ENCODE results near the gene AGAP1. TPM values are rescaled to one million over a fixed set of nuclear protein-coding genes. Genes with fewer than 3 reads are reported as not detected.

The AGAP1 gene
- total RNA-seq, 3 donors from 2014 or later (not counting 1 experiment from before 2014, with no cell fraction given): 42.0 to 56.4 (median 45.7) TPM

DNA sequence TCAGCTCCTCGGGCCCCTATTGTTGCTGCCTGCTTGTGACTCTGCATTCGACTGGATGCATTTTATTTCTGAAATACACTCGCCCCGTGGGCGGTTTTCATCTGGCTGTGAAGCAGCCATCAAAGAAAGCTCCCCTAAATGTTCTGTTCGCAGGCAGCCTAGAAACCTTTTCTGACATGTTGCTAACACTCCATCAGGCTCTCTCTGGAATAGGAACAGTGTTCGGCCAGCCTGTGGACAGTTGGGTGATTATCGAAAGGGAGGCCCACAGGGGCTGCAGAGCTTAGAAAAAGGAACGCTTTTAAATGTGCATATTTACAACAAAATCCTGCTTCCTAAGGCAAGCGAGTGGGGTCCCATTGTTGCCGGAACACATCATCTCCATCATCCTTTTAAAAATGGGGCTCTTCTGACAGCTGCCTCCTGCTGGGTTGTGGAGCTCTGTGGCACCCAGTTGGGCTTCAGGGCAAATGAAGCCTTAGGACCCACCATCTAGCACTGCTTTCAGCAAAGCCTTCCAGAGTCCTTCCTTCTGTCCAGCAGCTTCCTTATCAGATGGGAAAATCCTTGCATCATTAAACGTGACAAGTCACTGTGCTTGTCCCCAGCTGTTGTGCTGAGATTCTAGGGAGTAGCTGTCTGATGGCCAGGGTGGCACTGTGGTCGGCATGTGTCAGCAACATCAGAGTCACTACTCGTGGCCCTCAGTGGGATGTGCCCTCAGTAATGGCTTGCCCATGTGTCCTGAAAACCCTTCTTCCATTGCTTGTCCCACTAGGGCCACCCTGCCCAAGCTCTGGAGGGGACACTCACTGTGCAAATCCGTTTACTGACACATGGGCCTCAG lies 571.7 kb downstream of the AGAP1 start:
- Mint-ChIP-seq H3K27ac (no peak overlapping the region), H3K4me3 (no peak overlapping the region), H3K36me3 (no peaks in the 10 kb centered on the region), H3K27me3 (ENCODE audit: low read depth in 2 of 2) (no peaks in the 10 kb centered on the region), H3K9me3 (no peaks in the 10 kb centered on the region), H3K4me1 (no peaks in the 10 kb centered on the region)
- no peaks in the 10 kb centered on the region for H3K9me3 ChIP-seq (ENCODE audit: control insufficient read depth, insufficient read depth, low read length)
- H3K27ac ChIP-seq (ENCODE audit: low read length): no peak overlapping the region
- DNase-seq (no peak), ATAC-seq (no peak)
- no peaks in the 10 kb centered on the region for H3K4me1 ChIP-seq (ENCODE audit: control insufficient read depth, insufficient read depth, low read length)
- no peak overlapping the region for H3K4me3 ChIP-seq (ENCODE audit: low read length)
- intact Hi-C loops (cut with micrococcal nuclease): no loop called here
- no peaks in the 10 kb centered on the region for H3K36me3 ChIP-seq (ENCODE audit: control insufficient read depth, insufficient read depth, low read length)
- no peaks in the 10 kb centered on the region for H3K27me3 ChIP-seq (ENCODE audit: control insufficient read depth, insufficient read depth, low read length)
- WGBS (ENCODE audit: insufficient coverage): 87% methylated on average over 15 of the region's 15 CpGs
- TF ChIP-seq, protein P1, sequence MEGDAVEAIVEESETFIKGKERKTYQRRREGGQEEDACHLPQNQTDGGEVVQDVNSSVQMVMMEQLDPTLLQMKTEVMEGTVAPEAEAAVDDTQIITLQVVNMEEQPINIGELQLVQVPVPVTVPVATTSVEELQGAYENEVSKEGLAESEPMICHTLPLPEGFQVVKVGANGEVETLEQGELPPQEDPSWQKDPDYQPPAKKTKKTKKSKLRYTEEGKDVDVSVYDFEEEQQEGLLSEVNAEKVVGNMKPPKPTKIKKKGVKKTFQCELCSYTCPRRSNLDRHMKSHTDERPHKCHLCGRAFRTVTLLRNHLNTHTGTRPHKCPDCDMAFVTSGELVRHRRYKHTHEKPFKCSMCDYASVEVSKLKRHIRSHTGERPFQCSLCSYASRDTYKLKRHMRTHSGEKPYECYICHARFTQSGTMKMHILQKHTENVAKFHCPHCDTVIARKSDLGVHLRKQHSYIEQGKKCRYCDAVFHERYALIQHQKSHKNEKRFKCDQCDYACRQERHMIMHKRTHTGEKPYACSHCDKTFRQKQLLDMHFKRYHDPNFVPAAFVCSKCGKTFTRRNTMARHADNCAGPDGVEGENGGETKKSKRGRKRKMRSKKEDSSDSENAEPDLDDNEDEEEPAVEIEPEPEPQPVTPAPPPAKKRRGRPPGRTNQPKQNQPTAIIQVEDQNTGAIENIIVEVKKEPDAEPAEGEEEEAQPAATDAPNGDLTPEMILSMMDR (IDR thresholded peaks at IDR 0.05): no peak

DNA sequence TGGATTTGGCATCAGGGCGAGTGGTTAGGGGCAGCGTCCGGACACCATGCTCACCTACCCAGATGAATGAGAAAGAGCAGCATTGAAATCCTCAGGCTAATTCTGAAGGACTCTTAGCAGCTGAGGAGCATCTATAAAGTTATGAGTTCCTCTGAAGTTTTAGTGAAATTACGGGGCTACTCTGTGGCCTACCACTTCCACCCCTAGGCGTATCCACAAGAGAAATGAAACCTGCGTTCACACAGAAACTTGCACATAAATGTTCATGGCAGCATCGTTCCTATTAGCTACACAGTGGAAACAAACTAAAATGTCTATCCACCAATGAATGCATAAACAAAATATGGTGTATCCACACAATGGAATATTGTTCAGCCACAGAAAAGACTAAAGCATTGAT lies 576.4 kb downstream of the AGAP1 start:
- Histone ChIP-seq H3K27me3 (ENCODE audit: control insufficient read depth, insufficient read depth, low read length) (no peaks in the 10 kb centered on the region), H3K27ac (ENCODE audit: low read length) (no peak overlapping the region), H3K4me1 (ENCODE audit: control insufficient read depth, insufficient read depth, low read length) (no peaks in the 10 kb centered on the region), H3K4me3 (ENCODE audit: low read length) (no peak overlapping the region), H3K36me3 (ENCODE audit: control insufficient read depth, insufficient read depth, low read length) (no peaks in the 10 kb centered on the region), H3K9me3 (ENCODE audit: control insufficient read depth, insufficient read depth, low read length) (no peaks in the 10 kb centered on the region)
- no peak for DNase-seq
- Mint-ChIP-seq H3K9me3 (no peaks in the 10 kb centered on the region), H3K27me3 (ENCODE audit: low read depth in 2 of 2) (no peaks in the 10 kb centered on the region), H3K27ac (no peak overlapping the region), H3K4me3 (no peak overlapping the region), H3K4me1 (no peaks in the 10 kb centered on the region), H3K36me3 (no peaks in the 10 kb centered on the region)
- TF ChIP-seq, protein P1 (IDR thresholded peaks at IDR 0.05): no peak
- no peak for ATAC-seq
- 70% methylated on average over 7 of the region's 7 CpGs for WGBS (ENCODE audit: insufficient coverage)
- intact Hi-C loops (cut with micrococcal nuclease): no loop called here

DNA sequence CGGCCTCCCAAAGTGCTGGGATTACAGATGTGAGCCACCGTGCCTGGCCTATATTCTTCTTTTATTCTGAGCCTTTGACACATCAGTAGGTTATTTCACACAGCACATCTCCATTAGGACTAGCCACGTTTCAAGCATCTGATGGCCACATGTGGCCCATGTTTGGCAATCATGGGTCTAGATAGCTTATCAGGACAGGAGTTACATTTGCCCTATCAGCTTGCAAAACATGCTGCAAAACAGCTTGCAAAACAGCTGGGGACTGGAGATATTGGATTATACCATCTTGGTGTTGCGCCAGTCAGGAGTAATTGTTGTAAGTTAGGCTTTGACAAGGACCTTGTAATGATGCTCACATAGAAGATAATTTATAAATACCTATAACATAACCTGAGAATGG lies 579.4 kb downstream of the AGAP1 start:
- no peaks in the 10 kb centered on the region for H3K36me3 Mint-ChIP-seq
- no peak overlapping the region for H3K4me3 ChIP-seq (ENCODE audit: low read length)
- no peak for ATAC-seq
- H3K36me3 ChIP-seq (ENCODE audit: control insufficient read depth, insufficient read depth, low read length): no peaks in the 10 kb centered on the region
- no peak overlapping the region for H3K27ac ChIP-seq (ENCODE audit: low read length)
- no peaks in the 10 kb centered on the region for H3K9me3 ChIP-seq (ENCODE audit: control insufficient read depth, insufficient read depth, low read length)
- 92% methylated on average over 4 of the region's 4 CpGs for WGBS (ENCODE audit: insufficient coverage)
- intact Hi-C loops (cut with micrococcal nuclease): no loop called here
- H3K4me3 Mint-ChIP-seq: no peak overlapping the region
- H3K9me3 Mint-ChIP-seq: no peaks in the 10 kb centered on the region
- no peaks in the 10 kb centered on the region for H3K27me3 ChIP-seq (ENCODE audit: control insufficient read depth, insufficient read depth, low read length)
- no peaks in the 10 kb centered on the region for H3K27me3 Mint-ChIP-seq (ENCODE audit: low read depth in 2 of 2)
- no peak overlapping the region for H3K27ac Mint-ChIP-seq
- DNase-seq: no peak
- H3K4me1 ChIP-seq (ENCODE audit: control insufficient read depth, insufficient read depth, low read length): no peaks in the 10 kb centered on the region
- TF ChIP-seq, protein P1 (IDR thresholded peaks at IDR 0.05): no peak
- H3K4me1 Mint-ChIP-seq: no peaks in the 10 kb centered on the region

Data from natural killer cell (primary cell).